ENCODE data around the gene OR2W3.
A peak's percentile ranks its signal among the peaks of the same experiment; 100 is the strongest.

The OR2W3 gene

GRCh38 chr1:247923941-247924340, 28.6 kb downstream of the OR2W3 start:
- no peak for DNase-seq

- no peak for DNase-seq
Measured at GRCh38 chr1:247924868-247925267, 29.5 kb downstream of the OR2W3 start, which contains the start of gene OR2AJ1. Gene OR2AJ1, plus strand, starts transcription at chr1:247924889. Its CDS starts 8,880 bp downstream, at chr1:247933769.

- no peak for DNase-seq
Measured at GRCh38 chr1:247933989-247934388, 38.6 kb downstream of the OR2W3 start.

- no peak for DNase-seq
Measured at GRCh38 chr1:247935781-247936180, 40.4 kb downstream of the OR2W3 start.

- no peak for DNase-seq
Measured at GRCh38 chr1:247936415-247936814, 41.0 kb downstream of the OR2W3 start.

- peak; percentile 72 to 86 for DNase-seq
Measured at GRCh38 chr1:247936965-247937734, 41.8 kb downstream of the OR2W3 start.

- no peak for DNase-seq
Measured at GRCh38 chr1:247942624-247943023, 47.2 kb downstream of the OR2W3 start.
